ENCODE measurements around the gene CDPF1. TPM values are rescaled to one million over a fixed set of nuclear protein-coding genes. Genes with fewer than 3 reads are reported as not detected.
"Not testable (repeated sequence)": the region's sequence is repeated elsewhere in the genome, so short reads cannot be mapped to it uniquely, and the experiment has no call there.

The CDPF1 gene
- polyA plus RNA-seq, 4 donors, result 11.9 to 16.4 (median 14.5) TPM

DNA sequence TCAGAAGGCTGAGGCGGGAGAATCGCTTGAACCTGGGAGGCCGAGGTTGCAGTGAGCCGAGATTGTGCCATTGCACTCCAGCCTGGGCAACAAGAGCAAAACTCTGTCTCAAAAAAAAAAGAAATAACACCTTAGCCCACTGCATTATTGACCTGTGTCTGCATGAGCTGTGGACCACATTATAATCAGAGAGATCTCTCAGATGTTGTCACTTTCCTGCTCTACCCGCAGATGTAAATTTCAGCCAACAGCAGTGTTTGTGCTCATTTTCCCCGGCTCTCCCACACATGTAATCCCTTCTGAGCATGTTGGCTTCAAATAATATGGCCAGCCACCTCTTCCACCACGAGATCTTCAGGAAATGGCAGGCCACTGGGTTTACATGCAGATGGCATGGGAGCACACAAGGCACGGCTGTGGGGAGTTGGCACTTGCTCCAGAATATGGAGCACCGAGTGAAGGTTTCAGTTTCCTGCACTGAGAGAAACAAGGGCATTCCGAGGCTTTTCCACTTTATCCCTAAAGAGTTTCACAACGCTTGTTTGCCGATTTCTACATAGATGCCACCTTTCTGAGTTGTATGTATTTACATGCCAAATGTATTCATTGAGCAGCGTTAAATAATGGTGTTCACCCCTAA lies 19.7 kb downstream of the CDPF1 start:
- DNase-seq (ENCODE audit: low read depth in 4 of 4, low spot score in 2 of 4), result no peak

DNA sequence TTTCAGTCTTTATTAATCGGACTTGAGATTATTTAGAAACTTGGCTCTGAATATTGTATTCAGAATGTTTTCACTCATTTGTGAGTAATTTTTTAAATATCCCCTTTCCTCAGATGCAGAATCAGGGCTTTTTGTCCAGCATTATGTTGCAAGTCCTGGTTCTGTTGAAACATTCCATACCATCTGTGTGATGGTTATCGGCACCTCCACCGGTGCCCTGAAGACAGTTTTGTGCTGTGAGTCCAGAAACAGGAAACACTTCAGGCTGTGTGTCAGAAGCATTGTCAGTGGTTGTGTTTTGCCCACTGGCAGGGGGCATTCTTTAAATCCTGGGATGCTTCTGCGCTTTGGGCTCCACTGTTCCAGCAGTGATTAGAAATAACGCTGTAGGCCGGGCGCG lies 20.4 kb downstream of the CDPF1 start:
- DNase-seq (ENCODE audit: low read depth in 4 of 4, low spot score in 2 of 4), result no peak

DNA sequence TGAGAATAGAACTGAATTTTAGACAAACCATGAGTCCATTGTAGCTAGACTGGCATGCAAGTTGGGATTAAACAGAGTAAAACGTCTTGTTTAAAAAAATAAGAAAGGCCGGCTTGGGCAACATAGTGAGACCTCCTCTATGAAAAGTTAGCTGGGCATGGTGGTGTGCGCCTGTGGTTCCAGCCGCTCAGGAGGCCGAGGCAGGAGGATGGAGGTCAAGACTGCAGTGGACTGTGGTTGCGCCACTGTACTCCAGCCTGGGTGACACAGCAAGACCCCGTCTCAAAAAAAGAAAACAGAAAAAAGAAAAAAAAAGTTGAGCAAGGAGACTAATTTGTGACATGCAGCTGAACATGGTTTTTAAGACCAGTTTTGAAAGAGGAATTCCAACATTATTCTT lies 23.5 kb downstream of the CDPF1 start:
- DNase-seq (ENCODE audit: low read depth in 4 of 4, low spot score in 2 of 4), result no peak

DNA sequence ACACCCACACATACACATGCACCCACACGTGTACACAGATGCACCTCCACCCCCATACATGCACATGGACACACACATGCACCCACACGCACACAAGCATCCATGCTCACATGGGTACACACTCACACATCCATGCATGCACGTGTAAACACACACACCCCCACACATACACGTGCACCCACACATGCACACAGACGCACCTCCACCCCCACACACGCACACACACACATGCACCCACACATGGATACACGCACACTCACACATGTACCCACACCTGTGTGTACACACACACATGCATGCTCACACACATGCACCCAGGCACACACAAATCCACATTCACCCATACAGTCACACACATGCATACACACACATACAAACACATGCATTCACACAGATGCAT lies 24.5 kb downstream of the CDPF1 start:
- no peak for DNase-seq (ENCODE audit: low read depth in 4 of 4, low spot score in 2 of 4)

DNA sequence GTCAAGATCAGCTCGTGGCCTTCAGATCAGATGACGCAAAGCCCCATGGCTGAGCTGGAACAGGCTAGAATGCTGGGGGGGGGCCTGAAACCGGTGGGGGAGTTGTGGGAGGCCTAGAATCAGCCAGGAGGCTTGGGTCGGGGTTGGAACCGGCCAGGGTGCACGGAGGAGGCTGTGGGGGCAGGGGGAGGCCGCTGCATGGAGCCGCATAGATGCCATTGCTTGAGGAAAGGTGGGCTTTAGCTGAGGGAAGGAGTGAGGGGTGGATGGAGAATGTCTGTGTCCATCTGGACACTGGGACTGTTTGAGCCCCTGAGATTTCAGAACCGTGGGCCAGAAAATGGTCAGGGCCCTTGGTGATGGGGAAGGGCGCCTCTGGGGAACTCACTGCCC lies 25.2 kb downstream of the CDPF1 start:
- no peak for DNase-seq (ENCODE audit: low read depth in 4 of 4, low spot score in 2 of 4)

DNA sequence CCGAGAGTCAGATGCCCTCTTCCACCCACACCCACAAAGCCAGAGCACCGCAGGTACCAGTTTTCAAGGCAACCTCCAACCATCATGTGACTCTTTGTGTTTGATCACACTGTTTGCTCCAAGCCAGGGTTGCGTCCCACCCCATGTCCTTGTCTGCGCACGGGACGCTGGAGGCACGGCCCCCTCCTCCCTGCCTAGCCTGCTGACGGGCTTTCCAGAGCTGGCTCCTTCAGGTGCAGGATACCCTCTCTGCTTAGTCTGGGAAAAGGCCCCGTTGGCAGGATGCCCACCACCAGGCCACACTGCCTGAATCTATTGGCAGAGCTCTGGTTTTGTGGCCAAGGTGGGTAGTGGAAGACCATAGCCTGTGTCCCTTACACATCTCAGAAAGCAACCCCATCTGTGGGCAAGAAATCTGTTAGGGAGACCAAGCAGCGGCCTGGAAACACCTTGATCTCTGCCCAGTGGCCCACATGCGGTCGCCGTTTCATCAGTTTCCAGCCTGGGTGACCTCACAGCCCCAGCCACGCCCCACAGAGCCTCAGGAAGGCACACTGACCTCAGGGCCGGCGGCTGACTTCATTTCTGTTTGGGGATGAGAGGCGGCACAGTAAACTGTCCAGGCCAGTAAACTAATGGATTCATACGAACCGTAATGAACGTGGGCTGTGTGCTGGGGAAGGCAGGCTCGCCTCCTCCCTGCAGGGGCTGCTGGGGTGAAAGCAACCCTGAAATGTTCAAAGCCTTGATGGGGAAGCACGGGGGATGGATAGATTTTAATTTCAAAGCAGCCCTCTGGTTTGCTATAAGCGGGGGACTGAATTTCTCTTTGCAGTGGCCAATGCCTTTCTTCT lies 25.8 kb downstream of the CDPF1 start:
- no peak for DNase-seq (ENCODE audit: low read depth in 4 of 4, low spot score in 2 of 4)

DNA sequence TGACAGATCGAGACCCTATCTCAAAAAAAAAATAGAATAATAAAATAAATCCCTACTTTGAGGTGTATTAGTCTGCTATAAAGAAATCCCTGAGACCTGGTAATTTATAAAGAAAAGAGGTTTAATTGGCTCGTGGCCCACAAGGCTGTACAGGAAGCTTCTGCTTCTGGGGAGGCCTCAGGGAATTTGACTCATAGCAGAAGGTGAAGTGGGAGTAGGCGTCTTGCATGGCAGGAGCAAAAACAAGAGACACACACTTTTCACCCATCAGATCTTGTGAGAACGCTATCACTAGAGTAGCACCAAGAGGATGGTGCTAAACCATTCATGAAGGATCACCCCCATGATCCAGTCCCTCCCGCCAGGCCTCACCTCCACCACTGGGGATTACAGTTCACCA lies 29.2 kb downstream of the CDPF1 start:
- DNase-seq (ENCODE audit: low read depth in 4 of 4, low spot score in 2 of 4), result no peak

DNA sequence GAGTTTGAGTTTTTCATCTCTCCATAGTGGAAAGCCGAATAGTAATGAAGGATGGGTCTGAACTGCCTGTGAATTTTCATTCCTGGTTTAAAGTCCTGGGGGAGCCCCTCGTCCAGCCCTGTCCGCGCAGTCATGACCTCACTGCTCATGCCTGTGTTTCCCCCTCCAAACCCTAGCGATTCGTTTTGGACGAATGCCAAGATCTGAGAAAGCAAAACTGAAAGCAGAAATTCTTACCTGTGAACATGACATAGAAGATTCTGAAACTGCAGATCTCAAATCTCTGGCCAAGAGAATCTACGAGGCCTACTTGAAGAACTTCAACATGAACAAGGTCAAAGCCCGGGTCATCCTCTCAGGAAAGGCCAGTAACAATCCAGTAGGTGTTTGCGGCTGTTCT lies 30.5 kb downstream of the CDPF1 start:
- DNase-seq (ENCODE audit: low read depth in 4 of 4, low spot score in 2 of 4), result no peak

DNA sequence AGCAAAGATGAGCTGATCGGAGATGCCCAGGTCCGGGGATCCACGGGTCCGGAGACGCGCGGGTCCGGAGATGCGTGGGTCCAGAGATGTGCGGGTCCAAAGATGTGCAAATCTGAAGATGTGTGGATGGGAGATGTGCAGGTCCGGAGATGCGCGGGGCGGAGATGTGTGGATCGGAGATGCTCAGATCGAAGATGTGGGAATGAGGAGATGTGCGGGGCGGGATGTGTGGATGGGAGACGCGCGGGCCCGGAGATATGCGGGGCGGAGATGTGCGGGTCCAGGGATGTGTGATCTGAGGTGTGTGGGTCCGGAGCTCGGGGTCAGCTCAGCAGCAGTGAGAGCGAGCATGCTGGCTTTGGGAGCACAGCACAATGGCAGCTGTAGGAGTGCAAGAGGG lies 35.5 kb downstream of the CDPF1 start:
- no peak for DNase-seq (ENCODE audit: low read depth in 4 of 4, low spot score in 2 of 4)

DNA sequence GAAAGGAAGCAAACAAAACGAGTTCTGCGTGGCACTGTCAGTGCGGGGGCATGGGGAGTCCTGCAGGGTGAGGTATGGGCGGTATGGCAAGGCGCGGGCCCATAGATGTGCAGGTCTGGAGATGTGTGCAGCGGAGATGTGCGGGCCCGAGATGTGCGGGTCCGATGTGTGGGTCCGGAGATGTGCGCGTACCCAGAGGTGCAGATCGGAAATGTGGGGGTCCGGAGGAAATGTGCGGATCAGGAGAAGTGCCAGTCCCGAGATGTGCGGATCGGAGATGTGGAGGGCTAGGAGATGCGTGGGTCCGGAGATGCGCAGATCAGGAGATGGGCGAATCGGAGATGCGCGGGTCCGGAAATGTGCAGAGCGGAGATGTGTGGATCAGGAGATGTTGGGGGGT lies 35.9 kb downstream of the CDPF1 start:
- DNase-seq (ENCODE audit: low read depth in 4 of 4, low spot score in 2 of 4), result no peak

DNA sequence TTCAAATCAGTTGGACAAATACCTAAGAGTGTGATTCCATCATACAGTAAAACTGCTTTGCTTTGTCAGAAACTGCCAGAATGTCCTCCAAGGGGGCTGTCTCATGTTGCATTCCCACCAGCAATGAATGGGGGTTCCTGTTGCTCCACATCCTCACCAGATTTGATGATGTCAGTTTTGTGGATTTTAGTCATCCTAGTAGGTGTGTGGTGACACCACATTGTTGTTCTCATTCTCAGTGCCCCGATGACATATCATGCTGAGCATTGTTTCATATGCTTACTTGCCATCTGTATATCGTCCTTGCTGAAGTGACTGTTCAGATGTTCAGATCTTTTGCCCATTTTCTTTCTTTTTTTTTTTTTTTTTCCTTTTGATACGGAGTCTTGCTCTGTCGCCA lies 37.0 kb downstream of the CDPF1 start:
- DNase-seq (ENCODE audit: low read depth in 4 of 4, low spot score in 2 of 4), result no peak

DNA sequence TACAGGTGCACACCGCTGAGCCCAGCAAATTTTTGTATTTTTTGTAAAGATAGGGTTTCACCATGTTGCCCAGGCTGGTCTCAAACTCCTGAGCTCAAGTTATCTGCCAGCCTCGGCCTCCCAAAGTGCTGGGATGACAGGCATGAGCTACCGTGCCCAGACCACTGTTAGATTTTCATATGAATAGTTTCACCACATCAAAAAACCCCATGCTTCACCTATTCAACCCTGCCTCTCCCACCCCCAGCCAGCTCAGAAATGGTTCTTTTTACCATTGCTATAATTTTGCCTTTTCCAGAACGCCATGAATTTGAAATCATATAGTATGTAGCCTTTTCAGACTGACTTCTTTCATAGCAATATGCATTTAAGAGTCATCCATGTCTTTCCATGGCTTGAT lies 37.9 kb downstream of the CDPF1 start:
- no peak for DNase-seq (ENCODE audit: low read depth in 4 of 4, low spot score in 2 of 4)

DNA sequence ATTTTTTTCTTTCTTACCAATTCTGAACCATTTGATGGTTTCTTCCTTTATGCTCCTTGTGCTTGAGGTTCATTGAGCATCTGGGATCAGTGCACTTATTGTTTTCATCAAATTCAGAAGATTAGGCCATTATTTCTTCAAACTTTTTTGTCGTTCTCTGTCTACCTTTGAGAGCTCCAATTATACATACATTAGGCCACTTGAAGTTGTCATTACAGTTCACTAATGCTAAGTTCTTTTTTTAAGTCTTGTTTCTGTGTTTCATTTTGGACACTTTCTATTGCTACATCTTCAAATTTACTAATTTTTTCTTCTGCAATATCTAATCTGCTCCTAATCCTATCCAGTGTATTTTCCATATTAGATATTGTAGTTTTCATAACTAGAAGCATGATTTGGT lies 40.8 kb downstream of the CDPF1 start:
- no peak for DNase-seq (ENCODE audit: low read depth in 4 of 4, low spot score in 2 of 4)

DNA sequence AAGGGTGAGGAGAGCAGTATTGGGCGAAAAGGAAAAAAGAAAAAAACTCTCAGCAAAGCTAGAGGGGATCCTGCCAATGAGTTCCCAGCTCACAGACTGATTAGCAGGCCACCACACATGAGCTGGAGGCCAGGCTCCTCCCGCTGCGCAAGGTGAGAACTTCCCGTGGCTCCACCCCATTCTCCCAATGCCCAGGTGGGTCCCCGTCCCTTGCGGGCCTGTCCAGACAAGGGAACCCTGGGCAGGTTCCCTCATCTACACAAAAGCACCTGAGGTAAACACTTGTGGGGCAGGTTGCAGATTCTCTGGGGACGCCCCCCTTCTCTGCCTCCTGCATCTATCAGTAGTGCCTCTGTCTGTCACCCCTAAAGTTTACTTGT lies 46.5 kb downstream of the CDPF1 start:
- no peak for DNase-seq (ENCODE audit: low read depth in 4 of 4, low spot score in 2 of 4)

DNA sequence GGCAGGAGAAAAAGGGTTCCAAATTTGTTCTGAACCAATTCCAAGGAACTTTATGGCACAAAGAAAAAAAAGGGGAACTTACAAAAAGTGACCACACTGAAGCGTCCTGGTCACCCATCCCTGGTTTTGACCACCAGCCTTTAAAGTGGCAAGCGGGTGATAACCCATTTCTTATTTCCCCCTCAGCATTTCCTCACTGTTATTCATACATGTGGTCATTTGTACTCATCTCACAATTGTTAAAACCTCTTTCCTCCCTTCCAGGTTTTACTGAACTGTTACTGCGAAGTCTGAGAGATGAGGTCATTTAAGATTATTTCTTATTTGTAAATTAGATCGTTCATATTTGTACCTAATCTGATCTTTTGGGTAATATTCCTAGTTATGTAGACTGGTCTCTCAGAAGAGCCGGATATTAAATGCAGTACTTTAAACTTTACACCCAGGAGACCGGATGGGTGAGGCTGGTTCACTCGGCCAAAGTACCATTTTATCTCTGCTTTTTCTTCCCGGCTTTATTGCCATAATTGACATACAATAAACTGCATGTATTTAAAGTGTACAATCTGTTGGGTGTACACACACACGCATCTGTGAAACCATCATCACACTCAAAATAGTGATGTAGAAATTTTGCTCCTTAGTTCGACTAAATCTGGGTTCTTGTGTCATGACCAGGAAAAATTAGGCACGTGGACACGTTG lies 47.0 kb downstream of the CDPF1 start:
- no peak for DNase-seq (ENCODE audit: low read depth in 4 of 4, low spot score in 2 of 4)

DNA sequence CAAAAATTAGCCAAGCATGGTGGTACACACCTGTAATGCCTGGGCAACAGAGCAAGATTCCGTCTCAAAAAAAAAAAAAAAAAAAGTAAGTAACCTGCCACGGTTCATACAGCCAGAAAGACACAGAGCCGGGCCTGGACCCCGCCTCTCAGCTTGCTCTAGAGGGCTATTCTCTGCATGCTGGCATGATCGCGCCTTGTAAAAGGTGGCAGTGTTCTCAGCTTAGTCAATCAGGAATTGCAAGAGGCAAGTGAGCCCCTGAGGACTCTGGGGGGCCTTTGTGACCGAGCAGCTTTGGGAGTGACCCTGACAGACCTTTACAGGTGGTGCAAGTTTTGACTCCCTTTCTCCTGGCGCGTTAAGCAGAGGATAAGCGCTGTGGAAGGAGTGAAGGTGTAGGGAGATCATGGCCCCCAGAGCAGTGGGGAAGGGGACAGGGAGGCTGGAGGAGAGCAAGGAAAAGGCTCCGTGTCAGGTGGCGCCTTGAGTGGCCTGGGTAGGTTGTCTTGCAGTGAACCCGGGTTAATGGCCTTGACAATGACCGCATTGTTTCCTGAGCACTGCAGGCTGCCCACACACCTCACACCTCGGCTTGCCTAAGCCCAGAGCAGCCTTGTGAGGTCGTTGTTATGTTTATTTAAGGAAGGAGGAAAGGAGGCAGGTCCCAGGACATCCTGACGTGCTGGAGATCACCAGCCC lies 48.9 kb downstream of the CDPF1 start:
- no peak for DNase-seq (ENCODE audit: low read depth in 4 of 4, low spot score in 2 of 4)

DNA sequence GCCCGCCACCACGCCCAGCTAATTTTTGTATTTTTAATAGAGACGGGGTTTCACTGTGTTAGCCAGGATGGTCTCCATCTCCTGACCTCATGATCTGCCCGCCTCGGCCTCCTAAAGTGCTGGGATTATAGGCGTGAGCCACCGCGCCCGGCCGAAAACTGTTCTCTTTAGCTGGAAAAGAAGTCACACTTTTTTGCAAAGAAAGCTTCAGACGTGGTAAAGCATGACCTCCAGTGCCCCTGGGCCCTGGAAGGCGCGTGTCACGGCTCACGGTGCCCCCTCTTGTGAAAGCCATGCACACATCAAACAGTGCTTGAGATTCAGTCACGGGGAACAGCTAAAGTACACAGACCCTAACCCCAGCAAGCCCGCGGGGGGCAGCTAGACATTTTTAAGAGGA lies 51.3 kb downstream of the CDPF1 start:
- DNase-seq (ENCODE audit: low read depth in 4 of 4, low spot score in 2 of 4), result not testable (repeated sequence)

DNA sequence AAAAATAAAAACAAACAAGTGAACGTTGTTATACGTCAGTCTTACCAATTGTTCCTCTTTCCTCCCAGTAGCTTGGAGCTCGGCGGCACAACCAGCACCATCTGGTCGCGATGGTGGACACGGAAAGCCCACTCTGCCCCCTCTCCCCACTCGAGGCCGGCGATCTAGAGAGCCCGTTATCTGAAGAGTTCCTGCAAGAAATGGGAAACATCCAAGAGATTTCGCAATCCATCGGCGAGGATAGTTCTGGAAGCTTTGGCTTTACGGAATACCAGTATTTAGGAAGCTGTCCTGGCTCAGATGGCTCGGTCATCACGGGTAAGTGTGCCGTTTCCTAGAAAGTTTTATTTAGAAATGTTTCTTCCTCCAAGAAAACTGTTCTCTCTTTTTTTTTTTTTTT lies 51.8 kb downstream of the CDPF1 start:
- no peak for DNase-seq (ENCODE audit: low read depth in 4 of 4, low spot score in 2 of 4)

DNA sequence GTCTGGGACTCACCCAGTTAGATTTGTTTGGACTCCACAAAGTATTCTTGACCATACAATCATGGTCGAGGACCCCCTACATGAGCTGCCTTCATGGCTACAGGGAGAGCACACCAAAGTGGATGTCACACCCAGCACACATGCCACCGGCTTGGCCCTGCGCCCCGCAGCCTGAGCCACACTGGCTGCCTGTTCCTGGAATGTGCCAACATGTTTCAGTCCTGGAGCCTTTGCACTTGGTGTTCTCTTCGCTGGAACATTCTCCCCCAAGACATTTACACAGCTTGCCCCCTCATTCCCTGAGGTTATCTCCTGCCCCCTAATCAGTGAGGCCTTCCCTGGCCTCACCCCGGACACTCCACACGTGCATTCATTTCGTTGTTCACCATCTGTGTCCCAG lies 53.8 kb downstream of the CDPF1 start:
- DNase-seq (ENCODE audit: low read depth in 4 of 4, low spot score in 2 of 4), result no peak

DNA sequence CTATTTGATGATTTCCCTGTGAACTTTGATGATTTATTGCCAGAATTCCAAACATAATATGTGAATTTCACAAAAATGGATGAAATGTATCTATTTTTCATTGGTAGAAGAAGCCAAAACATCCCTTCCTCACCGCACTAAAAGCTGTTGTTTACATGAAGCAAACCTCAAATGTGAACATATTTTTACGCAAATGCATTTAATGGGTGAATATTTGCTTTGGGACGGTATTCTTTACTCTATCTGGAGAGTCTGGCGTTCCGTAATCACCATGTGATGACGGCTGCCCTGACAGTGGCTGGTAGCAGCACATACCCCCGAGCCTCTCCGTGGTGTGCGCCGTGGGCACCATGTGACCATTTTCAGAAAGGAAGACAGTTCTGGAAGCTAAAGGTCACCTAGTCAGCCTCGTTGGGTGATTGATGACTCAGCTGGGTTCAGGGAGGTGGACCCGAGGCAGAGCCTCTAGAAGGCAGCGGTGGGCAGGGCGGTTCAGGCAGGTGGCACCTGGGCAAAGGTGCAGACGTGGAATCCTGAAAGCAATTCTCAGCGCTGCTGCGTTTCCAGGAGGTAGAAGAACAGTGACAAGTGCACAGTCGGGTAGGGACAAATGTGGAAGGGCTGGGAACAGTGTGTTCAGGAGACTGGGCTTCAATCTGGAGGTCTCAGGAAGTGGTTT lies 54.5 kb downstream of the CDPF1 start:
- no peak for DNase-seq (ENCODE audit: low read depth in 4 of 4, low spot score in 2 of 4)

Measured in left renal cortex interstitium (tissue), 4 donors.